Measurements from ENCODE around the gene CMAS. TPM values are rescaled to one million over a fixed set of nuclear protein-coding genes. Genes with fewer than 3 reads are reported as not detected.

Gene CMAS
- total RNA-seq, 1 donor from 2014 or later, result 39.9 TPM

GRCh38 chr12:22105542-22105941 lies 59.5 kb downstream of the CMAS start:
- intact Hi-C loops (cut with micrococcal nuclease), result no loop called here

GRCh38 chr12:22110176-22110575 lies 64.2 kb downstream of the CMAS start:
- intact Hi-C loops (cut with micrococcal nuclease), result no loop called here

Other genes starting within 250 kb of the CMAS start
- 0.02 TPM in 1 of 2 replicates, not detected in the other for gene ABCC9, start 104.8 kb upstream of the CMAS start, total RNA-seq

Measured in T-helper 2 cell treated with Interferon-gamma antibody and Interleukin-4, amounts not matched to agents 100 ng/mL and 5 ng/mL, for 36 hours (primary cell).